CD4-positive, alpha-beta T cell treated with Interleukin-6 for 4 hours (primary cell): ENCODE results near the gene OR52J3.
"Not testable (repeated sequence)": the region's sequence is repeated elsewhere in the genome, so short reads cannot be mapped to it uniquely, and the experiment has no call there.

ENCODE experiments used
- DNase-seq: peaks from one replicate; pipeline ENCODE4 v3.0.0-alpha.2; 2020; ENCODE audit warnings: mixed read lengths

The OR52J3 gene

GRCh38 chr11:5046226-5046625 is at the start of gene OR52J3:
TSS of gene OR52J3 (plus strand) at chr11:5046526. CDS start at chr11:5046526, 0 bp downstream.
- no peak for DNase-seq

GRCh38 chr11:5004424-5005274 is 41.7 kb upstream of the OR52J3 start:
- DNase-seq: no peak

GRCh38 chr11:5007561-5007960 is 38.8 kb upstream of the OR52J3 start:
- DNase-seq: no peak

GRCh38 chr11:5011254-5011653 is 35.1 kb upstream of the OR52J3 start:
- DNase-seq: no peak

GRCh38 chr11:5013012-5013411 is 33.3 kb upstream of the OR52J3 start:
- DNase-seq: no peak

- DNase-seq: no peak
These were observed 24.3 kb upstream of the OR52J3 start for GRCh38 chr11:5021996-5022395.

GRCh38 chr11:5036669-5037068 is 9.7 kb upstream of the OR52J3 start:
- no peak for DNase-seq

GRCh38 chr11:5037926-5038325 is 8.4 kb upstream of the OR52J3 start:
- DNase-seq: no peak

GRCh38 chr11:5038341-5038740 is 8.0 kb upstream of the OR52J3 start:
- no peak for DNase-seq

GRCh38 chr11:5040876-5041275 is 5.5 kb upstream of the OR52J3 start:
- no peak for DNase-seq

- DNase-seq: no peak
These were observed 4.2 kb upstream of the OR52J3 start for GRCh38 chr11:5042091-5042490.

GRCh38 chr11:5043380-5043779 is 2.9 kb upstream of the OR52J3 start:
- DNase-seq: no peak

GRCh38 chr11:5046754-5047330 is 516 bp downstream of the OR52J3 start:
- no peak for DNase-seq

GRCh38 chr11:5058679-5059078 is 12.4 kb downstream of the OR52J3 start:
- DNase-seq: not testable (repeated sequence)

GRCh38 chr11:5059391-5059790 is 13.1 kb downstream of the OR52J3 start, which contains the start of gene OR52E2:
TSS of gene OR52E2 (minus strand) at chr11:5059627. CDS start at chr11:5059627, 0 bp downstream.
- no peak for DNase-seq

GRCh38 chr11:5065027-5065426 is 18.7 kb downstream of the OR52J3 start:
- no peak for DNase-seq

- DNase-seq: no peak
These were observed 22.9 kb downstream of the OR52J3 start, which contains the start of gene OR52E1 for GRCh38 chr11:5069272-5069671. TSS of gene OR52E1 (plus strand) at chr11:5069572.

- no peak for DNase-seq
These were observed 25.5 kb downstream of the OR52J3 start for GRCh38 chr11:5071799-5072198.

GRCh38 chr11:5081405-5081804 is 35.1 kb downstream of the OR52J3 start:
- no peak for DNase-seq

GRCh38 chr11:5083602-5084001 is 37.3 kb downstream of the OR52J3 start:
- no peak for DNase-seq

- DNase-seq: no peak
These were observed 42.2 kb downstream of the OR52J3 start for GRCh38 chr11:5088556-5088955.

GRCh38 chr11:5090668-5091067 is 44.3 kb downstream of the OR52J3 start:
- no peak for DNase-seq

GRCh38 chr11:5092821-5093585 is 46.7 kb downstream of the OR52J3 start:
- no peak for DNase-seq

- no peak for DNase-seq
These were observed 49.7 kb downstream of the OR52J3 start for GRCh38 chr11:5096011-5096410.
